HG03066 (cell line): Measurements from ENCODE around the gene PARP4.
"Not testable (repeated sequence)": the region's sequence is repeated elsewhere in the genome, so short reads cannot be mapped to it uniquely, and the experiment has no call there.

ENCODE experiments used
- ATAC-seq: cut with Tn5 transposase; IDR thresholded peaks from one replicate; pipeline ENCODE4 v1.9.1; 2021; ENCODE audit warnings: low read depth; ENCODE audit not compliant: unreplicated experiment

PARP4 gene

GRCh38 chr13:24512197-24512907 lies at the start of gene PARP4:
Gene PARP4, minus strand, starts transcription at chr13:24512778. Its CDS starts 9,002 bp downstream, at chr13:24503776.
- ATAC-seq: peak; percentile 75

- ATAC-seq: not testable (repeated sequence)
These were observed 48.1 kb upstream of the PARP4 start for GRCh38 chr13:24560579-24561187.

- not testable (repeated sequence) for ATAC-seq
These were observed 47.0 kb upstream of the PARP4 start for GRCh38 chr13:24559431-24560218.

GRCh38 chr13:24557081-24557480 lies 44.5 kb upstream of the PARP4 start:
- ATAC-seq: no peak

- ATAC-seq: not testable (repeated sequence)
These were observed 41.3 kb upstream of the PARP4 start for GRCh38 chr13:24553892-24554291.

GRCh38 chr13:24541476-24542352 lies 29.1 kb upstream of the PARP4 start:
- ATAC-seq: not testable (repeated sequence)

GRCh38 chr13:24541127-24541475 lies 28.5 kb upstream of the PARP4 start:
- ATAC-seq: no peak

- ATAC-seq: no peak
These were observed 27.9 kb upstream of the PARP4 start for GRCh38 chr13:24540236-24541126.

GRCh38 chr13:24539500-24540165 lies 27.1 kb upstream of the PARP4 start:
- no peak for ATAC-seq

DNA sequence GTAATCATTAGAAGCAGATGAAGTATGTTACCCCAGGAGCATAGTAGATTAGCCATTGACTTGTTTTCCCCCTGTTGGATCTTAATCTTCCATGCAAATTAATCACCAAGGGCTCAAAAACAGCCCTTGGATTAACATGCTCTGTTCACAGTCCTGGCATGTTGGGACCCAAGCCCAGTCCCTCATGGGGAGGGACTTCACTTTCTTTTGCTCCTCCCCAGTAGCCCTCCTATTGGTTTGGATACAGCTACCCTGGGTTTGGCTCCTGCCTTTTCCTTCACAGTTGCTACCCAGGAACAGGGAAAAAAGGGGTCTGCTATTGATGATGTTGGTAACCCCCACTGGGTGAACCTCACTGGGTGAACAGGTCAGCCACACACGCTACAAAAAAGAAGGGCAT lies 16.9 kb upstream of the PARP4 start:
- ATAC-seq: no peak

DNA sequence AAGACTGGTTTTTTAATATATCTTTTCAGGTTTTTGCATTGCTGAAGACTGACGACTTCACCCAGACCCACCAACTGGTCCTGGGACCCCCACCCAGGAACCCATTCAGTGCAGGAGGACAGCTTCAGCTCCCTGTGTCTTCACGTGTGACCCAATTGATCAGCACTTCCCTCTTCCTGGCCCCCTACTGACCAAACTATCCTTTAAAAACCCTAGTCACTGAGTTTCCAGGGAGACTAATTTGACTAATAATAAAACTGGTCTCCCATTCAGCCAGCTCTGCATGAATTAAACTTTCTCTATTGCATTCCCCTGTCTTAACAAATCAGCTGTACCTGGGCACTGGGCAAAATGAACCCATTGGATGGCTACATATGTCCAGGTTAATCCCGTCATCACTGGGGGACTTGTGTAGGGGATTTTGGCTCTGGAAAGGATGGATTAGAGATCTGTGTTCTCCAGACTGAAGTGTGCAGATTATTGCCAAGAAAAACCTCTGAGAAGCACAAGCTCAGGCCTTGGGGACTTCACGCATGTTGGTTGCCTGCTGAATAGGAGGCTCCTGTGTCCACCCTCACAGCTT lies 16.3 kb upstream of the PARP4 start:
- no peak for ATAC-seq

- no peak for ATAC-seq
These were observed 14.7 kb upstream of the PARP4 start for GRCh38 chr13:24527266-24527775.

GRCh38 chr13:24520733-24521132 lies 8.2 kb upstream of the PARP4 start:
- ATAC-seq: no peak

DNA sequence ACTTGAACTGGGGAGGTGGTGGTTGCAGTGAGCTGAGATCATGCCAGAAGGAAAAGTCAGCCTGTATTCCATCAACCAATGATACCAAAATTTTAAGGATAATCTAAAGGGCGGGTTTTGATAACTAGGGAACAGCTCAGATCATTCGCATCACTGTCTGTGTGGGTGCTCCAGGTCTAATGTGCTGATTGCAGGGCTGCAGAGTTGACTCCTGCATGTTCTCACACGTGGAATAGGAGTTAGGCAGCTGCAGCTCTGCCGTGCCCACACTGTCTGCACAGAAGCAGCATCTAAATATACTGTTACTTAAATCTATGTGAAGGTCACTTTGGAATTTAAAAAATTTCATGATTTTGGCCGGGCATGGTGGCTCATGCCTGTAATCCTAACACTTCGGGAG lies 4.3 kb upstream of the PARP4 start:
- no peak for ATAC-seq

GRCh38 chr13:24512908-24513213 lies 283 bp upstream of the PARP4 start:
- no peak for ATAC-seq

GRCh38 chr13:24511816-24512196 lies 772 bp downstream of the PARP4 start:
- ATAC-seq: peak; percentile 6

- ATAC-seq: peak; percentile 34
These were observed 1.4 kb downstream of the PARP4 start for GRCh38 chr13:24511019-24511815.
